BE2C (cell line): ENCODE data around the gene FGD4.
A peak's percentile ranks its signal among the peaks of the same experiment; 100 is the strongest.

Experiments
- DNase-seq: peaks from one replicate; pipeline ENCODE4 v3.0.0-alpha.2; 2020
- H3K27me3 ChIP-seq: fragments of 250-450 bp; sonication (Bioruptor Pico); 2 replicates; pipeline ENCODE4 v1.5.1; 2020; ENCODE audit warnings: mild to moderate bottlenecking
- H3K36me3 ChIP-seq: fragments of 250-450 bp; sonication (Bioruptor Pico); 2 replicates; pipeline ENCODE4 v1.5.1; 2020; ENCODE audit warnings: mild to moderate bottlenecking
- H3K4me1 ChIP-seq: fragments of 250-450 bp; sonication (Bioruptor Pico); 2 replicates; pipeline ENCODE4 v1.5.1; 2020
- H3K4me3 ChIP-seq: 2 replicates; pipeline ENCODE4 v1.5.1; 2011; ENCODE audit warnings: low read depth, low read length
- H3K9me3 ChIP-seq: fragments of 250-450 bp; sonication (Bioruptor Pico); 2 replicates; pipeline ENCODE4 v1.5.1; 2020
- TF ChIP-seq, protein P1 (sequence below): IDR thresholded peaks from 2 replicates; pipeline ENCODE4 v1.5.1; 2012; ENCODE audit warnings: mild to moderate bottlenecking, low read depth, low read length

The FGD4 gene

DNA sequence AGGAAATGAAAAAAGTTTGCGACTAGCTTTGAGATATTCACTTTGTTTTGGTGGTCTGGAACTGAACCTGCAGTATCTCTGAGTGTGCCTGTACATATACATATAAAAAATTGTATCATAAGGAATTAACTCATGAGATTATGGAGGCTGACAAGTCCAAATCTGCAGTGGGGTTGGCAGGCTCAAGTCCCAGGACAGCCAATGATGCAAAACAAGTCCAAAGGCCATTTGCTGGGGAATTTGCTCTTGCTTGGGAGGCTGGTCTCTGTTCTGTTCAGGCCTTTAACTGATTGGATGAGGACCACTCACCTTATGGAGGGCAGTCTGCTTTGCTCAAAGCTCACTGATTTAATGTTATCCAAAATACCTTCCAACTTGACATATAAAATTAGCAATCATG, 66.8 kb downstream of the FGD4 start:
- DNase-seq = no peak
- no peaks in the 10 kb centered on the region for H3K9me3 ChIP-seq
- no peak overlapping the region for H3K4me3 ChIP-seq
- no peaks in the 10 kb centered on the region for H3K36me3 ChIP-seq
- TF ChIP-seq, protein P1, sequence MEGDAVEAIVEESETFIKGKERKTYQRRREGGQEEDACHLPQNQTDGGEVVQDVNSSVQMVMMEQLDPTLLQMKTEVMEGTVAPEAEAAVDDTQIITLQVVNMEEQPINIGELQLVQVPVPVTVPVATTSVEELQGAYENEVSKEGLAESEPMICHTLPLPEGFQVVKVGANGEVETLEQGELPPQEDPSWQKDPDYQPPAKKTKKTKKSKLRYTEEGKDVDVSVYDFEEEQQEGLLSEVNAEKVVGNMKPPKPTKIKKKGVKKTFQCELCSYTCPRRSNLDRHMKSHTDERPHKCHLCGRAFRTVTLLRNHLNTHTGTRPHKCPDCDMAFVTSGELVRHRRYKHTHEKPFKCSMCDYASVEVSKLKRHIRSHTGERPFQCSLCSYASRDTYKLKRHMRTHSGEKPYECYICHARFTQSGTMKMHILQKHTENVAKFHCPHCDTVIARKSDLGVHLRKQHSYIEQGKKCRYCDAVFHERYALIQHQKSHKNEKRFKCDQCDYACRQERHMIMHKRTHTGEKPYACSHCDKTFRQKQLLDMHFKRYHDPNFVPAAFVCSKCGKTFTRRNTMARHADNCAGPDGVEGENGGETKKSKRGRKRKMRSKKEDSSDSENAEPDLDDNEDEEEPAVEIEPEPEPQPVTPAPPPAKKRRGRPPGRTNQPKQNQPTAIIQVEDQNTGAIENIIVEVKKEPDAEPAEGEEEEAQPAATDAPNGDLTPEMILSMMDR = no peak
- H3K27me3 ChIP-seq = no peaks in the 10 kb centered on the region
- no peaks in the 10 kb centered on the region for H3K4me1 ChIP-seq

GRCh38 chr12:32466986-32467711, 67.8 kb downstream of the FGD4 start:
- DNase-seq = no peak
- TF ChIP-seq, protein P1 = no peak
- no peaks in the 10 kb centered on the region for H3K4me1 ChIP-seq
- no peaks in the 10 kb centered on the region for H3K27me3 ChIP-seq
- no peaks in the 10 kb centered on the region for H3K9me3 ChIP-seq
- H3K4me3 ChIP-seq = no peak overlapping the region
- no peaks in the 10 kb centered on the region for H3K36me3 ChIP-seq

GRCh38 chr12:32467959-32468863, 68.9 kb downstream of the FGD4 start:
- H3K36me3 ChIP-seq = no peaks in the 10 kb centered on the region
- DNase-seq = no peak
- TF ChIP-seq, protein P1 = no peak
- H3K9me3 ChIP-seq = no peaks in the 10 kb centered on the region
- H3K4me1 ChIP-seq = no peaks in the 10 kb centered on the region
- no peak overlapping the region for H3K4me3 ChIP-seq
- H3K27me3 ChIP-seq = no peaks in the 10 kb centered on the region

DNA sequence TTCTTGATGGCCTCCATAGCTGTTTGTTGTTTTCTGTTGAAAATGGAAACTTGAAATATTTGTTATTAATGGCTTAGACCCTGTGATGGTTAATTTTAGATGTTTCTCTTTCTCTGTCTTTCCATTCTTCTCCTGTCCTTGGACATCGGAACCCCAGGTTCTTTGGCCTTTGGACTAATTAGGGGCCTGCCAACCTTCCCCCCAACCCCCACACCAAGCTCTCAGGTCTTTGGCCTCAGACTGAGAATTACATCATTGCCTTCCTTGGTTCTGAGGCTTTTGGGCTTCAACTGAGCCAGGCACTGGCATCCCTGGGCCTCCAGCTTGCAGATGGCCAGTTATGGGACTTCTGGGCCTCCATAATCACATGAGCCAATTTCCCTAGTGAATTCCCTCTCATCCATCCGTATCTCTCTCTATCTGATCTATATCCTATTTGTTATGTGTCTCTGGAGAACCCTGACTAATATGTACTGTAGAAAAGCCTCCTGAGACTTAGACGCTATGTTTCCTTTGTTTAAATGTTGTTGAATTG, 71.6 kb downstream of the FGD4 start:
- Histone ChIP-seq H3K27me3 (no peaks in the 10 kb centered on the region), H3K4me3 (no peak overlapping the region), H3K36me3 (no peaks in the 10 kb centered on the region), H3K9me3 (no peaks in the 10 kb centered on the region), H3K4me1 (no peaks in the 10 kb centered on the region)
- DNase-seq = peak; percentile 16
- TF ChIP-seq, protein P1 = no peak

DNA sequence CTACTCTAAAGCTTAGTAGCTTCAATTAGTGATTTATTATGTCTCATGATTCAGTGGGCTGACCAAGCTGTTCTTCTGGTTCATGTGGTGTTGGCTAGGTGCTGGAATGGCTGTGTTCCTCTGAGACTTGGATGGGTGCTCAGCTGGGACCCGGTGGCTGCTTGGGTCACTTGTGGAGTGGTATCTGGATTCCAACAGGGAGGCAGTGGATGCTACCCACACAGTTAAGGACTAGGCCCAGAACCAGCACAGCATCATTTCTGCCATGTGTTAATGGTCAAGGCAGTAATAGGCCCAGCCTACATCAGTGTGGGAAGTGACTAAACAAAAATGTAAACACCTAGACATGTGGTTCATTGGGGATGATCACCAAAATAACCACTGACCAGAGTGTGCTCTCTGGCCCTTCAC, 72.2 kb downstream of the FGD4 start:
- Histone ChIP-seq H3K4me3 (no peak overlapping the region), H3K4me1 (peaks cover under 1% of the 10 kb centered on the region; the same call in 1 of the 2 replicates), H3K9me3 (no peaks in the 10 kb centered on the region), H3K27me3 (no peaks in the 10 kb centered on the region), H3K36me3 (no peaks in the 10 kb centered on the region)
- no peak for DNase-seq
- TF ChIP-seq, protein P1 = no peak
